Psoas muscle (tissue), 8 donors: ENCODE measurements around the gene ID3. TPM values are rescaled to one million over a fixed set of nuclear protein-coding genes. Genes with fewer than 3 reads are reported as not detected.

Experiments used
- ATAC-seq, 4 donors: fragments of 200-7000 bp; cut with Tn5 transposase; one replicate each; pipeline ENCODE4 v1.9.1; 2020; ENCODE audit warnings: moderate library complexity in 3 of 4, mild to moderate bottlenecking in 2 of 4
- DNase-seq, 2 donors: peaks; one replicate each; pipeline ENCODE4 v3.0.0-alpha.2; 2020
- H3K27ac ChIP-seq: fragments of 200-600 bp; one replicate; pipeline ENCODE4 v1.8.0; 2022
- H3K27me3 ChIP-seq, 3 donors: fragments of 200-600 bp in 1 of 3; one replicate each; pipeline versions ENCODE4 v1.6.1 to v1.8.0; 2013 to 2022; ENCODE audit warnings: low read length in 2 of 3, mild to moderate bottlenecking in 2 of 3, moderate library complexity in 1 of 3; ENCODE audit not compliant: insufficient read depth in 3 of 3
- H3K36me3 ChIP-seq, 2 donors: fragments of 200-600 bp in 1 of 2; one replicate each; pipeline versions ENCODE4 v1.6.1 to v1.8.0; 2013 to 2022; ENCODE audit warnings: low read depth in 1 of 2, mild to moderate bottlenecking in 1 of 2, moderate library complexity in 1 of 2; ENCODE audit not compliant: insufficient read depth in 1 of 2
- H3K4me1 ChIP-seq: fragments of 200-600 bp; one replicate; pipeline ENCODE4 v1.8.0; 2022
- H3K4me3 ChIP-seq: fragments of 200-600 bp; one replicate; pipeline ENCODE4 v1.8.0; 2022; ENCODE audit warnings: mild to moderate bottlenecking
- H3K9me3 ChIP-seq: fragments of 200-600 bp; one replicate; pipeline ENCODE4 v1.8.0; 2022
- CTCF ChIP-seq: fragments of 200-600 bp; IDR thresholded peaks from one replicate; pipeline ENCODE4 v1.8.0; 2022; ENCODE audit warnings: antibody characterized with exemption
- WGBS, 3 donors: extraction: QIAGEN DNeasy Blood & Tissue Kit; methylation state at CpG; one replicate each; pipeline versions ENCODE4 v1.1.6 to v1.1.7; 2013; 5-methylcytosine and 5-hydroxymethylcytosine counted together
- intact Hi-C, 2 donors: fragments of 100-400 bp; cut with DNase I; formaldehyde crosslinking; loops; one replicate each; pipeline versions ENCODE4 v1.11.0 to v1.14.2; 2022
- polyA plus RNA-seq, 3 donors: library from polyadenylated mRNA; stranded (reverse); fragments of 200-250 nt; gene quantifications; one replicate each; pipeline ENCODE4 v1.2.3, GENCODE V29; 2013
- total RNA-seq, 4 donors: library from RNA; stranded (reverse); fragmentation: NEBNext Ultra II Directional in 2 of 4; extraction: Animal tissue kit (Norgen Biotek cat#: 25700) in 2 of 4; gene quantifications; one replicate each; pipeline versions ENCODE4 v1.2.1 to v1.2.4, GENCODE V29; 2021 to 2023
- donor health status: healthy with polysubstance abuse.
- donor health status: DM: no; HTN: no; CAD: no; lungs with moderate emphysema.
- donor health status: Bipolar disorder and iron deficiency.
- donor health status: healthy.
- donor health status: DM: yes; HTN: yes; CAD: no.
- donor health status: DM: no; HTN: no; CAD: no.
- donor health status: DM: no; HTN: no; CAD: no.
- donor health status: DM: yes; HTN: yes; CAD: no.

The ID3 gene
- total and polyA plus RNA-seq, 7 donors = 17.8 to 126 (median 66.8) TPM

GRCh38 chr1:23596382-23597358 lies 37.4 kb upstream of the ID3 start:
- Histone ChIP-seq H3K27me3 (no peaks in the 10 kb centered on the region), H3K4me1 (peaks cover 21% of the 10 kb centered on the region), H3K36me3 (no peaks in the 10 kb centered on the region), H3K27ac (no peak overlapping the region), H3K9me3 (no peaks in the 10 kb centered on the region), H3K4me3 (no peak overlapping the region)
- ATAC-seq (no peak), DNase-seq (no peak)
- no peak for TF ChIP-seq CTCF
- intact Hi-C loops = no loop called here
- WGBS, 3 donors = 87 to 91% (median 90%) methylated on average over 10 of the region's 10 CpGs

- TF ChIP-seq CTCF = no peak
- intact Hi-C loops = no loop called here
Measured at GRCh38 chr1:23594927-23595353, 35.6 kb upstream of the ID3 start.

GRCh38 chr1:23594149-23594907 lies 35.0 kb upstream of the ID3 start:
- TF ChIP-seq CTCF = no peak

More at GRCh38 chr1:23594927-23595353, 35.6 kb upstream of the ID3 start:
- Histone ChIP-seq H3K36me3 (no peaks in the 10 kb centered on the region), H3K27ac (no peak overlapping the region), H3K4me1 (peaks cover 25% of the 10 kb centered on the region), H3K27me3 (no peaks in the 10 kb centered on the region), H3K9me3 (no peaks in the 10 kb centered on the region), H3K4me3 (no peak overlapping the region)
- WGBS, 3 donors = 89 to 99% (median 95%) methylated on average over 6 to 7 of the region's 7 CpGs
- ATAC-seq (no peak), DNase-seq (no peak)

GRCh38 chr1:23593556-23594148 lies 34.4 kb upstream of the ID3 start:
- Histone ChIP-seq H3K36me3 (no peaks in the 10 kb centered on the region), H3K9me3 (no peaks in the 10 kb centered on the region), H3K27ac (peak overlapping the region; percentile 71), H3K4me1 (peaks cover 27% of the 10 kb centered on the region), H3K4me3 (no peak overlapping the region), H3K27me3 (no peaks in the 10 kb centered on the region)
- TF ChIP-seq CTCF = no peak
- 34 to 47% (median 41%) methylated on average over 6 of the region's 6 CpGs for WGBS, 3 donors
- intact Hi-C loops = no loop called here
- peak; percentile 83 to 87 (median 86) for ATAC-seq
- peak; percentile 31 to 62 for DNase-seq

More at GRCh38 chr1:23594149-23594907, 35.0 kb upstream of the ID3 start:
- 55 to 74% (median 65%) methylated on average over 3 of the region's 3 CpGs for WGBS, 3 donors
- DNase-seq (no peak), ATAC-seq (no peak)
- intact Hi-C loops = no loop called here
- no peak overlapping the region for H3K27ac ChIP-seq
- no peaks in the 10 kb centered on the region for H3K9me3 ChIP-seq
- H3K36me3 ChIP-seq = no peaks in the 10 kb centered on the region
- no peak overlapping the region for H3K4me3 ChIP-seq
- no peaks in the 10 kb centered on the region for H3K27me3 ChIP-seq
- peaks cover 25% of the 10 kb centered on the region for H3K4me1 ChIP-seq
